Breast epithelium (tissue), 3 donors: ENCODE measurements around the gene CHN2.

Experiments
- CTCF ChIP-seq, 3 donors: fragments of 450-650 bp; IDR thresholded peaks; one replicate each; pipeline ENCODE4 v1.5.1; 2016 to 2017; ENCODE audit warnings: antibody characterized with exemption in 3 of 3, mild to moderate bottlenecking in 3 of 3, moderate library complexity in 3 of 3
- POLR2A ChIP-seq: fragments of 450-650 bp; IDR thresholded peaks from one replicate; pipeline ENCODE4 v1.6.1; 2016; ENCODE audit warnings: antibody characterized with exemption, mild to moderate bottlenecking, moderate library complexity

- no peak for TF ChIP-seq CTCF (IDR thresholded peaks at IDR 0.05)
- TF ChIP-seq POLR2A: no peak
Measured at GRCh38 chr7:29442146-29442545, 247.6 kb downstream of the CHN2 start.
